Activated naive CD4-positive, alpha-beta T cell treated with anti-CD3 and anti-CD28 coated beads, Interleukin-2, amount 50 U/mL, for 16 hours (primary cell): ENCODE results near the gene PCSK2.

ENCODE experiments used
- DNase-seq: peaks from one replicate; pipeline ENCODE4 v3.0.0-alpha.2; 2020

Gene PCSK2

GRCh38 chr20:17343091-17343490, 116.3 kb downstream of the PCSK2 start:
- DNase-seq: no peak

GRCh38 chr20:17343656-17344452, 117.0 kb downstream of the PCSK2 start:
- no peak for DNase-seq

GRCh38 chr20:17344790-17345189, 118.0 kb downstream of the PCSK2 start:
- DNase-seq: no peak

- no peak for DNase-seq
Observed at GRCh38 chr20:17345321-17345720, 118.5 kb downstream of the PCSK2 start.

GRCh38 chr20:17350321-17350720, 123.5 kb downstream of the PCSK2 start:
- DNase-seq: no peak

- DNase-seq: no peak
Observed at GRCh38 chr20:17357238-17357637, 130.4 kb downstream of the PCSK2 start.

- no peak for DNase-seq
Observed at GRCh38 chr20:17358854-17359253, 132.0 kb downstream of the PCSK2 start.

GRCh38 chr20:17364681-17365080, 137.8 kb downstream of the PCSK2 start:
- DNase-seq: no peak

- no peak for DNase-seq
Observed at GRCh38 chr20:17365831-17366230, 139.0 kb downstream of the PCSK2 start.

- DNase-seq: no peak
Observed at GRCh38 chr20:17369506-17369905, 142.7 kb downstream of the PCSK2 start.

GRCh38 chr20:17372806-17373440, 146.1 kb downstream of the PCSK2 start:
- no peak for DNase-seq

GRCh38 chr20:17374086-17374485, 147.2 kb downstream of the PCSK2 start:
- DNase-seq: no peak

GRCh38 chr20:17376031-17376430, 149.2 kb downstream of the PCSK2 start:
- no peak for DNase-seq

GRCh38 chr20:17377231-17377630, 150.4 kb downstream of the PCSK2 start:
- no peak for DNase-seq

GRCh38 chr20:17379651-17380050, 152.8 kb downstream of the PCSK2 start:
- no peak for DNase-seq

- no peak for DNase-seq
Observed at GRCh38 chr20:17380801-17381200, 154.0 kb downstream of the PCSK2 start.

- DNase-seq: no peak
Observed at GRCh38 chr20:17381724-17382123, 154.9 kb downstream of the PCSK2 start.

GRCh38 chr20:17385798-17386197, 159.0 kb downstream of the PCSK2 start:
- no peak for DNase-seq

GRCh38 chr20:17390655-17391054, 163.8 kb downstream of the PCSK2 start:
- DNase-seq: no peak

GRCh38 chr20:17391127-17391771, 164.4 kb downstream of the PCSK2 start:
- no peak for DNase-seq

GRCh38 chr20:17394411-17394810, 167.6 kb downstream of the PCSK2 start:
- no peak for DNase-seq

- no peak for DNase-seq
Observed at GRCh38 chr20:17395729-17396128, 168.9 kb downstream of the PCSK2 start.

- no peak for DNase-seq
Observed at GRCh38 chr20:17399303-17399985, 172.6 kb downstream of the PCSK2 start.
